Mesothelial cell of epicardium (in vitro differentiated cells): ENCODE results near the gene HOXB6. TPM values are rescaled to one million over a fixed set of nuclear protein-coding genes. Genes with fewer than 3 reads are reported as not detected.
A peak's percentile ranks its signal among the peaks of the same experiment; 100 is the strongest.

Source experiments
- DNase-seq, 2 experiments: peaks; one replicate each; pipeline ENCODE4 v3.0.0; 2021; ENCODE audit warnings: low spot score in 2 of 2; ENCODE audit not compliant: unreplicated experiment in 2 of 2
- H3K27ac Mint-ChIP-seq: 2 replicates; pipeline ENCODE4 v1.8.0; 2021; ENCODE audit warnings: mixed read lengths
- H3K27me3 Mint-ChIP-seq: 2 replicates; pipeline ENCODE4 v1.8.0; 2021; ENCODE audit warnings: low read depth, mixed read lengths
- H3K36me3 Mint-ChIP-seq: 2 replicates; pipeline ENCODE4 v1.8.0; 2021; ENCODE audit warnings: mixed read lengths
- H3K4me1 Mint-ChIP-seq: 2 replicates; pipeline ENCODE4 v1.8.0; 2021; ENCODE audit warnings: mixed read lengths
- H3K4me3 Mint-ChIP-seq: 2 replicates; pipeline ENCODE4 v1.8.0; 2021; ENCODE audit warnings: mild to moderate bottlenecking, moderate library complexity, mixed read lengths
- H3K9me3 Mint-ChIP-seq: 2 replicates; pipeline ENCODE4 v1.8.0; 2021; ENCODE audit warnings: mixed read lengths
- CTCF ChIP-seq: fragments of 200-600 bp; sonication (generic); IDR thresholded peaks from one replicate; pipeline ENCODE4 v1.5.0; 2021; ENCODE audit warnings: antibody characterized with exemption; ENCODE audit not compliant: unreplicated experiment
- total RNA-seq: library from RNA; stranded (reverse); gene quantifications from 3 replicates; pipeline ENCODE4 v1.2.1, GENCODE V29; 2021

HOXB6 gene
- total RNA-seq, 1 donor from 2014 or later = 59.7 TPM

- no peak for DNase-seq
- Mint-ChIP-seq H3K27ac (peak overlapping the region; percentile 100), H3K36me3 (peaks cover 22% of the 10 kb centered on the region), H3K4me3 (peak overlapping the region; percentile 90), H3K4me1 (peaks cover 68% of the 10 kb centered on the region), H3K9me3 (no peaks in the 10 kb centered on the region), H3K27me3 (no peaks in the 10 kb centered on the region)
- TF ChIP-seq CTCF = no peak
Measured at GRCh38 chr17:48595278-48595999, 9.3 kb downstream of the HOXB6 start.

- H3K4me3 Mint-ChIP-seq = peak overlapping the region; percentile 90
- no peak for DNase-seq
Measured at GRCh38 chr17:48594538-48595277, 10.1 kb downstream of the HOXB6 start.

DNA sequence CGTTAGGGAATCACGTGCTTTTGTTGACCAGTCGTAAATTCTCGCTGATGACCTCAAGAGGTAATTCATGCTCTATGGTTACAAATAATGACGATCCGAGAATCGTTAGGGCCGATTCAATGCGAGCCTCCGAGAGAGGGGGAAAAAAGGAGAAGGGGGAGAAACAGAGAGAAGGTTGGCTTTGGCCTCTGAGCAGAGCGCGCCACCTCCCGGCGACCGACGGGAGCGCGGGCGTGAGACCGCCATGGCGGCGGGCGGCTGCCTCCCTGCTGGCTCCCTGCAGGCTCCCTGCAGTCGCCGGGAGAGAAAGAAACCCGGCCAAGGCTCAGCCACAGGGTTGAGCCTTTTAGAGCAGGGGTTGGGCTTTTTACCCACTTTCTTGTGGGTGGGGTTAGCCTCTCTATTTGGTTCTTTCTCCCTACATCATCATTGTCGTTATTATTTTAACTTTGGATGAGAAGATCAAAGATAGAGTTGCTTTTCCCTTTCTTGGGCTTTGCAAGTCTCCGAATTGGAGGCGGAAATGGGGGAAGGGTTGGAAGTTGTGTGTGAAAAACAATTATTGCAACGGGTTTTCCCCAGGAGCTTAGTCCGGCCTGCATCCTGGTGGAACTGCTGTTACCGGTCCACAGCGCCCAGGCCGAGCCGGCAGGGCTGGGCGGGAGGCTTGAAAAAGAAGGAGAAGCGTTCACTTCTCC is 10.8 kb downstream of the HOXB6 start:
- no peaks in the 10 kb centered on the region for H3K27me3 Mint-ChIP-seq
- peak overlapping the region; percentile 100 for H3K27ac Mint-ChIP-seq
- peak overlapping the region; percentile 90 for H3K4me3 Mint-ChIP-seq
- peak; percentile 94 for TF ChIP-seq CTCF
- DNase-seq = peak; percentile 81 to 96
- H3K36me3 Mint-ChIP-seq = peaks cover 22% of the 10 kb centered on the region
- no peaks in the 10 kb centered on the region for H3K9me3 Mint-ChIP-seq
- H3K4me1 Mint-ChIP-seq = peaks cover 56% of the 10 kb centered on the region

More at GRCh38 chr17:48594538-48595277, 10.1 kb downstream of the HOXB6 start:
- no peaks in the 10 kb centered on the region for H3K27me3 Mint-ChIP-seq
- no peak for TF ChIP-seq CTCF
- H3K36me3 Mint-ChIP-seq = peaks cover 22% of the 10 kb centered on the region
- H3K4me1 Mint-ChIP-seq = peaks cover 64% of the 10 kb centered on the region
- H3K27ac Mint-ChIP-seq = peak overlapping the region; percentile 100
- H3K9me3 Mint-ChIP-seq = no peaks in the 10 kb centered on the region

DNA sequence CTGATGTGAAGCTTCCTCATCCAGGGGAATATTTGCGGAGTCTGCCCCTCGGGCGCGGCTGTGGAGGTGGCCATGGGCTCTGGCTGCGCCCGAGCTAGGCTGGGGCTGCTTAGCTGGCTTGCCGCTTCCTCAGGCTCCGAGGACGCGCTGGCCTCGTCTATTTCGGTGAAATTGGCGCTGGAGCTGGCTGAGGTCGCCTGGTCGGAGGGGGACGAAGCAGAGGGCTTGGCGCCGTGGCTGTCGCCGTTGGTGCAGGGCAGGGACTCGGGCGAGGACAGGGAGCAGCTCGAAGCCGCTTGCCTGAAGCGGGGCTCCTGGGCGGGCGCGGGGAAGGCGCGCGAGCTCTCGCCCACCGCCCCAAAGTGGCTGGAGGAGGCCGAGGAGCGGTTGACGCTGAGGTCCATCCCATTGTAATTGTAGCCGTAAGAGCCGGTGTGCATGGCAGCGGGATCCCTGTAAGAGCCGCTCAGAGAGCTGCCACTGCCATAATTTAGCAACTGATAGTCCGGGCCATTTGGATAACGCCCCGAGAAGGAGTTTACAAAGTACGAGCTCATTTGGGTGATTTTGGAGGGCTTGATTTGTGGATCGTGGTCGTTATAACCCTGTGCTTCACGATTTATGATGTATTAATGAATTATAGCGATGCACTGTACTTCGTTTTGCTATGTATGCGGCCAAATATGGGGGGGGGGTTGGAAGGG is 11.5 kb downstream of the HOXB6 start, which contains the start of gene HOXB5:
TSS of gene HOXB5 (minus strand) at position 654 of the 704 bp plus-strand sequence. CDS start at position 557, 97 bp downstream.
- no peaks in the 10 kb centered on the region for H3K9me3 Mint-ChIP-seq
- peak within 1 kb of the TSS; percentile 100 for H3K27ac Mint-ChIP-seq
- no peak for TF ChIP-seq CTCF
- peaks cover 22% of the 10 kb centered on the region for H3K36me3 Mint-ChIP-seq
- peak within 1 kb of the TSS; percentile 90 for H3K4me3 Mint-ChIP-seq
- peaks cover 49% of the 10 kb centered on the region for H3K4me1 Mint-ChIP-seq
- peak in 1 of 2 experiments; percentile 67 for DNase-seq
- H3K27me3 Mint-ChIP-seq = no peaks in the 10 kb centered on the region

DNA sequence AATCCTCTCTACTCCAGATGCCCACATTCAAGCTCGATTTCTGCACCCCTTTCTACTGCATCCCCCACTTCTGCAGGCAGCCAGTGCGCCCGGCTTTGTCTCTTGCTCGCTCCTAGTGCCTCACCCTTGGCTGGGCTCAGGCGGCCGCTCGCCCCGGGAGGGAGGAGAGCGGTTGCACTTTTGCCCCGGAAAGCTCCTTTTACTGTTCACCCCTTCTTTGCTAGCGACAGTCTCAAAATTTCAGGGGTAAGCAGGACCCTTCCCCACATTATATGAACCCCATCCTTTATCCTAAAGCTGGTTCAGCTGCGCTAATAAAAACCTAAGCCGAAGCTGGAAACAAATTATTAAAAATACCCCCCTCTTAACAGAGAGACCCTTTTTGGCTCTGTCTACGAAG is 12.2 kb downstream of the HOXB6 start:
- no peak for TF ChIP-seq CTCF
- H3K27me3 Mint-ChIP-seq = no peaks in the 10 kb centered on the region
- peaks cover 48% of the 10 kb centered on the region for H3K4me1 Mint-ChIP-seq
- no peaks in the 10 kb centered on the region for H3K9me3 Mint-ChIP-seq
- peak overlapping the region; percentile 90 for H3K4me3 Mint-ChIP-seq
- peaks cover 26% of the 10 kb centered on the region for H3K36me3 Mint-ChIP-seq
- peak overlapping the region; percentile 100 for H3K27ac Mint-ChIP-seq
- DNase-seq = no peak
